GM21423 (cell line): Measurements from ENCODE around the gene OR5B17.
"Not testable (repeated sequence)": the region's sequence is repeated elsewhere in the genome, so short reads cannot be mapped to it uniquely, and the experiment has no call there.

Source experiments
- ATAC-seq: cut with Tn5 transposase; IDR thresholded peaks from one replicate; pipeline ENCODE4 v1.9.1; 2021; ENCODE audit warnings: mild to moderate bottlenecking, moderate library complexity; ENCODE audit not compliant: unreplicated experiment

OR5B17 gene

GRCh38 chr11:58358969-58359368 lies at the start of gene OR5B17:
Gene OR5B17, minus strand, starts transcription at chr11:58359069. Its CDS starts 0 bp downstream, at chr11:58359069.
- ATAC-seq, result no peak

GRCh38 chr11:58406774-58407173 lies 47.9 kb upstream of the OR5B17 start, which contains the start of gene OR5B3:
Gene OR5B3, minus strand, starts transcription at chr11:58406874. Its CDS starts 3,465 bp downstream, at chr11:58403409.
- no peak for ATAC-seq

DNA sequence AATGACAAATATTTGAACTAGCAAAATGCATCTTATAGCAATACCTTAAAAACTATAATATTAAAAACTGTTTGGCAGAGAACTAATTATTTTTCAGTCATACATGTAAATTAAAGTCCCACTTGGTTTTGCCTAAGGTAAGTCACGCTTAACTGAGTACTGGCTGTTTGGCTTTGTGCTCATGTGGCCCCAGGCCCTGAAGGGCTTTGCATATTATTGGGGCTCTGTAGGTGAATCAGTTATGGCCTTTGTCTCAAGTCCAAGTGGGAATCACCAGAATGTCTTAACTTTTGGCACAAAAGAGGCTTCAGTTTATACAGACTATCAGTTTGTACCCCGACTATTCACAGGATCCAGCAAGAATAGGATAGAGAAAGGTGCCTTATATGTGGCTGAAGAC lies 40.8 kb upstream of the OR5B17 start:
- ATAC-seq, result not testable (repeated sequence)

DNA sequence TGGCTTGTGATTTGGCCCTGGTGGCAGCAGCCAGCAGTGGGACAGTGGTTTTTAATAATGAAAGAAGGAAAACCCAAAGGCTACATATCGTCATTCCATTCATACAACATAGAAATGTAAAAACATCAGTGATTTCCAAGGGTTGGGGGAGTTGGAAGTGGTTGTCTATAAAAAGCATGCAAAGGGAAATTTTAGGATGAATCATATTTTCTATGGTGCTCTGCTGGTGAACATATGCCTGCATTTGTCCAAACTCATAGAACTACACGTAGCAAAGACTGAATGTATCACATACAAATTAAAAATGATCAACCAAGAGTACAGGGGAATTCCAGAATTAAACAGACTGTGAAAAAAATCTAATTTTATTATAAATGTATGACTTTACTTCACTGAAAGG lies 36.7 kb upstream of the OR5B17 start:
- ATAC-seq, result no peak

- no peak for ATAC-seq
These were observed 35.3 kb upstream of the OR5B17 start for GRCh38 chr11:58394195-58394594.

- ATAC-seq, result no peak
These were observed 33.9 kb upstream of the OR5B17 start for GRCh38 chr11:58392746-58393145.

GRCh38 chr11:58391879-58392278 lies 33.0 kb upstream of the OR5B17 start:
- ATAC-seq, result no peak

DNA sequence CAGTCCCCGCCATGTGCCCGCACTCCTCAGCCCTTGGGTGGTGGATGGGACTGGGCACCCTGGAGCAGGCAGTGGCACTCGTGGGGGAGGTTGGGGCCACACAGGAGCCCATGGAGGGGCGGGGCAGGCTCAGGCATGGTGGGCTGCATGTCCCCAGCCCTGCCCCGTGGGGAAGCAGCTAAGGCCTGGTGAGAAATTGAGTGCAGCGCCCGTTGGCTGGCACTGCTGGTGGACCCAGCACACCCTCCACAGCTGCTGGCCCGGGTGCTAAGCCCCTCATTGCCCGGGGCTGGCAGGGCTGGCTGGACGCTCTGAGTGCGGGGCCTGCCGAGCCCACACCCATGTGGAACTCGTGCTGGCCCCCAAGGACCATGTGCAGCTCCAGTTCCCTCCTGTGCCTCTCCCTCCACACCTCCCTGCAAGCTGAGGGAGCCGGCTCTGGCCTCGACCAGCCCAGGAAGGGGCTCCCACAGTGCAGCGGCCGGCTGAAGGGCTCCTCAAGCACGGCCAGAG lies 31.7 kb upstream of the OR5B17 start:
- no peak for ATAC-seq

DNA sequence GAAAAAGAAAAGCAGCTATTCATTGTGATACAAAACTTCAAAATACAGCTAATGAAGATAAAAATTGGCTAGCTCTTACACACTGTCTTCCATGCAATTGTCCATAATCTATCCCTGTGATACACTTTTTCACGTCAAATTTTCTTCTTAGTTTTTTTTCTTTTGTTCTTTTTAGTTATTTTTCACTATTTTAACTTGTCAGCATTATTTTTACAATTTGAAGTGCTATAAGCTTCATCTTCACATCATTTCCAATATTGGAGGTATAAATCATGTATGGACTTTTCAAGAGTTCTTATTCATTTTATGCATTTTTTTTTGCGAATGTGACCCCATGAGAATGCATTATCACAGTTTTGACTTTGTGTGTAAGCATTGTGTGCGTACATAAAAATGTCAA lies 4.1 kb downstream of the OR5B17 start:
- ATAC-seq, result no peak

GRCh38 chr11:58345204-58345603 lies 13.7 kb downstream of the OR5B17 start:
- no peak for ATAC-seq

- no peak for ATAC-seq
These were observed 24.2 kb downstream of the OR5B17 start for GRCh38 chr11:58334708-58335107.

DNA sequence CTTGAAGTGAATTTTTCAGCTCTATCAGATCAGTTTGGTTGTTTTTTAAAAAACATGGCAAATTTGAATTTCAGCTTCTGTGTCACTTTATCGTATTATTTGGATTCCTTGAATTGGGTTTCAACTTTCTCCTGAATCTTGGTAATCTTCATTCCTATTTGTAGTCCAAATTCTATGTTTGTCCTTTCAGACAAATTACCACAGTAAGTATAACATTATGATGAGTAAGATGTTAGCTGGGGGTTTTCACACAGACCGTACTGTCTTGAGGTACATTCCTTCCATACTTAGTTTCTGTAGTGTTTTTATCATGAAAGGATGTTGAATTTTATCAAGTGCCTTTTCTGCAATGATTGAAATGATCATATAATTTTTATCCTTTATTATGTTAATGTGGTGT lies 28.0 kb downstream of the OR5B17 start:
- no peak for ATAC-seq

- ATAC-seq, result no peak
These were observed 40.3 kb downstream of the OR5B17 start for GRCh38 chr11:58318532-58318931.

GRCh38 chr11:58316142-58316541 lies 42.7 kb downstream of the OR5B17 start:
- no peak for ATAC-seq
